ENCODE measurements around the gene IL37. TPM values are rescaled to one million over a fixed set of nuclear protein-coding genes. Genes with fewer than 3 reads are reported as not detected.

The IL37 gene
- total and polyA plus RNA-seq, 2 donors (not counting 1 experiment from before 2014, with no cell fraction given) = 0.79 TPM; not detected in 1

DNA sequence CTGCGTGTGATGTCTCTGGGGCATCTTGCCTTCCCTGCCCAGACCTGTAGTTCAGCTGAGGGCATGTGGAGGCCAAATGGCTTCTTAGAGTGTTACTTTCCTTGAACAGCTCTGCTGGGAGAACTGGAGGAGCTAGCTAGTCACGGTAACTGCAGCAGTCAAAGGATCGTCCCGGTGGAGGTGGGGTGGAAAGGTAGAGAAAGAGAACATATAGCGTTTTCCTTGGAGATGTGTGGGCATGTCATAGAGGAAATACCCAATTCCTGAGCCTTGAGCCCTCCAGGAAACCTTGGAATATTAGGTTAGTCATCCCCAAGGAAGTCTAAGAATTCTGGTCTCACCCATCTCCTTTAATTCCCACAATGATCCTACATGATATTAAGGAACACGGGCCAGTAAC is 33.5 kb upstream of the IL37 start:
- no peak overlapping the region for H3K4me3 Mint-ChIP-seq
- peaks cover 23% of the 10 kb centered on the region for H3K4me1 Mint-ChIP-seq
- intact Hi-C loops (cut with micrococcal nuclease) = no loop called here
- 100% methylated on average over 4 of the region's 6 CpGs for WGBS (ENCODE audit: insufficient coverage)
- H3K4me2 ChIP-seq (replicated peaks; ENCODE audit: low read depth, low read length, poor library complexity, severe bottlenecking) = no peak overlapping the region
- no peak overlapping the region for H3K4me3 ChIP-seq (ENCODE audit: control extremely low read depth in 1 of 5, extremely low read depth in 1 of 5, insufficient read depth in 1 of 5, low read depth in 2 of 5, low read length in 4 of 5)
- no peak overlapping the region for H3K27ac Mint-ChIP-seq
- H3K9ac ChIP-seq (ENCODE audit: low read length) = no peak overlapping the region
- no peaks in the 10 kb centered on the region for H3K36me3 ChIP-seq (replicated peaks in 1 of 2; ENCODE audit: control extremely low read depth in 1 of 2, control insufficient read depth in 1 of 2, extremely low read depth in 1 of 2, insufficient read depth in 2 of 2, low read length in 1 of 2)
- no peaks in the 10 kb centered on the region for H3K9me3 ChIP-seq (ENCODE audit: control extremely low read depth in 1 of 3, control insufficient read depth in 2 of 3, insufficient read depth in 1 of 3, low read length in 2 of 3)
- H3K27me3 ChIP-seq (replicated peaks in 1 of 4; ENCODE audit: control extremely low read depth in 1 of 4, control insufficient read depth in 3 of 4, insufficient read depth in 4 of 4, low read length in 3 of 4) = no peaks in the 10 kb centered on the region
- CTCF ChIA-PET = interaction anchor here (1.0 to 12.5 kb wide), 2 partner anchors 9 to 129 kb away, joined by 3 to 299 read pairs; no protein-coding TSS in a partner anchor
- DNase-seq (no peak), ATAC-seq (ENCODE audit: low read depth) (no peak)
- H3K4me1 ChIP-seq (ENCODE audit: control insufficient read depth in 2 of 2, insufficient read depth in 2 of 2, low read length in 2 of 2) = peaks cover 7 to 20% of the 10 kb centered on the region in 2 donors
- H3K27ac ChIP-seq (ENCODE audit: low read length in 2 of 2) = no peak overlapping the region
- no peaks in the 10 kb centered on the region for H3K9me3 Mint-ChIP-seq (ENCODE audit: insufficient read depth)
- H2AFZ ChIP-seq (ENCODE audit: insufficient read depth, low read depth, low read length, poor library complexity, severe bottlenecking) = no peak overlapping the region
- peaks cover 4% of the 10 kb centered on the region for H3K27me3 Mint-ChIP-seq
- TF ChIP-seq EZH2 (IDR thresholded peaks at IDR 0.05; ENCODE audit: borderline replicate concordance, insufficient read depth, low read depth, low read length, poor library complexity, severe bottlenecking) = no peak
- TF ChIP-seq, protein P1, sequence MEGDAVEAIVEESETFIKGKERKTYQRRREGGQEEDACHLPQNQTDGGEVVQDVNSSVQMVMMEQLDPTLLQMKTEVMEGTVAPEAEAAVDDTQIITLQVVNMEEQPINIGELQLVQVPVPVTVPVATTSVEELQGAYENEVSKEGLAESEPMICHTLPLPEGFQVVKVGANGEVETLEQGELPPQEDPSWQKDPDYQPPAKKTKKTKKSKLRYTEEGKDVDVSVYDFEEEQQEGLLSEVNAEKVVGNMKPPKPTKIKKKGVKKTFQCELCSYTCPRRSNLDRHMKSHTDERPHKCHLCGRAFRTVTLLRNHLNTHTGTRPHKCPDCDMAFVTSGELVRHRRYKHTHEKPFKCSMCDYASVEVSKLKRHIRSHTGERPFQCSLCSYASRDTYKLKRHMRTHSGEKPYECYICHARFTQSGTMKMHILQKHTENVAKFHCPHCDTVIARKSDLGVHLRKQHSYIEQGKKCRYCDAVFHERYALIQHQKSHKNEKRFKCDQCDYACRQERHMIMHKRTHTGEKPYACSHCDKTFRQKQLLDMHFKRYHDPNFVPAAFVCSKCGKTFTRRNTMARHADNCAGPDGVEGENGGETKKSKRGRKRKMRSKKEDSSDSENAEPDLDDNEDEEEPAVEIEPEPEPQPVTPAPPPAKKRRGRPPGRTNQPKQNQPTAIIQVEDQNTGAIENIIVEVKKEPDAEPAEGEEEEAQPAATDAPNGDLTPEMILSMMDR (IDR thresholded peaks at IDR 0.05) = no peak
- no peaks in the 10 kb centered on the region for H4K20me1 ChIP-seq (ENCODE audit: control insufficient read depth, insufficient read depth, low read length, poor library complexity, severe bottlenecking)
- H3K79me2 ChIP-seq (ENCODE audit: control insufficient read depth, insufficient read depth, low read length) = no peaks in the 10 kb centered on the region
- POLR2A ChIA-PET = no interaction called here

- Mint-ChIP-seq H3K27ac (no peak overlapping the region), H3K9me3 (ENCODE audit: insufficient read depth) (no peaks in the 10 kb centered on the region), H3K4me3 (peak overlapping the region; percentile 12), H3K27me3 (no peaks in the 10 kb centered on the region), H3K4me1 (peaks cover 23% of the 10 kb centered on the region)
- ChIA-PET CTCF (interaction anchor here (12.5 kb wide), 1 partner anchor 131 kb away, joined by 299 read pairs; no protein-coding TSS in a partner anchor), POLR2A (no interaction called here)
- intact Hi-C loops (cut with micrococcal nuclease) = loop anchor here (10.0 kb wide), 1 partner anchor 255 kb away; no protein-coding TSS in a partner anchor
- no peak overlapping the region for H3K27ac ChIP-seq (ENCODE audit: low read length in 2 of 2)
- TF ChIP-seq, protein P1 (IDR thresholded peaks at IDR 0.05) = no peak
- no peak for TF ChIP-seq EZH2 (IDR thresholded peaks at IDR 0.05; ENCODE audit: borderline replicate concordance, insufficient read depth, low read depth, low read length, poor library complexity, severe bottlenecking)
- DNase-seq = no peak
- H3K36me3 ChIP-seq (replicated peaks in 1 of 2; ENCODE audit: control extremely low read depth in 1 of 2, control insufficient read depth in 1 of 2, extremely low read depth in 1 of 2, insufficient read depth in 2 of 2, low read length in 1 of 2) = no peaks in the 10 kb centered on the region
- no peak overlapping the region for H2AFZ ChIP-seq (ENCODE audit: insufficient read depth, low read depth, low read length, poor library complexity, severe bottlenecking)
- H3K4me2 ChIP-seq (replicated peaks; ENCODE audit: low read depth, low read length, poor library complexity, severe bottlenecking) = no peak overlapping the region
- no peak overlapping the region for H3K4me3 ChIP-seq (ENCODE audit: control extremely low read depth in 1 of 5, extremely low read depth in 1 of 5, insufficient read depth in 1 of 5, low read depth in 2 of 5, low read length in 4 of 5)
- no peaks in the 10 kb centered on the region for H3K9me3 ChIP-seq (ENCODE audit: control extremely low read depth in 1 of 3, control insufficient read depth in 2 of 3, insufficient read depth in 1 of 3, low read length in 2 of 3)
- no peaks in the 10 kb centered on the region for H4K20me1 ChIP-seq (ENCODE audit: control insufficient read depth, insufficient read depth, low read length, poor library complexity, severe bottlenecking)
- ATAC-seq (ENCODE audit: low read depth) = no peak
- no peaks in the 10 kb centered on the region for H3K27me3 ChIP-seq (replicated peaks in 1 of 4; ENCODE audit: control extremely low read depth in 1 of 4, control insufficient read depth in 3 of 4, insufficient read depth in 4 of 4, low read length in 3 of 4)
- H3K4me1 ChIP-seq (ENCODE audit: control insufficient read depth in 2 of 2, insufficient read depth in 2 of 2, low read length in 2 of 2) = peaks cover 7 to 20% of the 10 kb centered on the region in 2 donors
- H3K9ac ChIP-seq (ENCODE audit: low read length) = no peak overlapping the region
- no peaks in the 10 kb centered on the region for H3K79me2 ChIP-seq (ENCODE audit: control insufficient read depth, insufficient read depth, low read length)
- 63% methylated on average over 4 of the region's 6 CpGs for WGBS (ENCODE audit: insufficient coverage)
Observed at GRCh38 chr2:112879491-112880041, 31.4 kb upstream of the IL37 start.
